G401 (cell line): ENCODE results near the gene ZNF483. TPM values are rescaled to one million over a fixed set of nuclear protein-coding genes. Genes with fewer than 3 reads are reported as not detected.
"Not testable (repeated sequence)": the region's sequence is repeated elsewhere in the genome, so short reads cannot be mapped to it uniquely, and the experiment has no call there.

Source experiments
- DNase-seq: peaks from one replicate; pipeline ENCODE4 v3.0.0-alpha.2; 2015; ENCODE audit warnings: low spot score
- in situ Hi-C: cut with HindIII; loops from 2 replicates; pipeline ENCODE4 v1.10.0; 2016; ENCODE audit warnings: low sequenced_read_pairs, mixed read lengths
- total RNA-seq: library from RNA; depleted of rRNA; stranded (reverse); fragments of >200 nt; shearing (Covaris generic); gene quantifications from 2 replicates; pipeline ENCODE4 v1.2.3, GENCODE V29; 2014

ZNF483 gene
- total RNA-seq, 1 experiment from 2014 or later, result 6.5 TPM

- in situ Hi-C loops, result no loop called here
- DNase-seq, result no peak
Measured at GRCh38 chr9:111533099-111533790, 8.3 kb downstream of the ZNF483 start.

- in situ Hi-C loops, result no loop called here
- DNase-seq, result no peak
Measured at GRCh38 chr9:111542497-111543254, 17.7 kb downstream of the ZNF483 start.

- in situ Hi-C loops, result no loop called here
- no peak for DNase-seq
Measured at GRCh38 chr9:111548623-111549022, 23.6 kb downstream of the ZNF483 start.

- DNase-seq, in situ Hi-C loops: not testable (repeated sequence)
Measured at GRCh38 chr9:111555425-111555824, 30.4 kb downstream of the ZNF483 start.

GRCh38 chr9:111559000-111559610, 34.1 kb downstream of the ZNF483 start:
- in situ Hi-C loops, result no loop called here
- DNase-seq, result no peak

- in situ Hi-C loops, result no loop called here
- no peak for DNase-seq
Measured at GRCh38 chr9:111561165-111561719, 36.3 kb downstream of the ZNF483 start.

- in situ Hi-C loops, result no loop called here
- no peak for DNase-seq
Measured at GRCh38 chr9:111566234-111566633, 41.3 kb downstream of the ZNF483 start.

GRCh38 chr9:111568127-111568526, 43.1 kb downstream of the ZNF483 start:
- in situ Hi-C loops, DNase-seq: not testable (repeated sequence)

- DNase-seq, result peak; percentile 33
- in situ Hi-C loops, result no loop called here
Measured at GRCh38 chr9:111572950-111573604, 48.1 kb downstream of the ZNF483 start.

- DNase-seq, result no peak
- in situ Hi-C loops, result no loop called here
Measured at GRCh38 chr9:111582888-111583287, 57.9 kb downstream of the ZNF483 start.

- in situ Hi-C loops, result no loop called here
- no peak for DNase-seq
Measured at GRCh38 chr9:111586378-111586777, 61.4 kb downstream of the ZNF483 start.

- no peak for DNase-seq
- in situ Hi-C loops, result no loop called here
Measured at GRCh38 chr9:111588846-111589245, 63.9 kb downstream of the ZNF483 start.

- in situ Hi-C loops, result no loop called here
- DNase-seq, result peak; percentile 83
Measured at GRCh38 chr9:111597852-111598732, 73.1 kb downstream of the ZNF483 start.

GRCh38 chr9:111598733-111599091, 73.7 kb downstream of the ZNF483 start:
- DNase-seq, result peak; percentile 27
- in situ Hi-C loops, result no loop called here

- in situ Hi-C loops, result no loop called here
- peak; percentile 82 for DNase-seq
Measured at GRCh38 chr9:111599092-111599954, 74.3 kb downstream of the ZNF483 start, which contains the start of gene PTGR1. Gene PTGR1 (minus strand): TSS chr9:111599647. CDS start chr9:111597422, 2,225 bp downstream.

- in situ Hi-C loops, result loop anchor here (5.0 kb wide), 1 partner anchor 87 kb away; no protein-coding TSS in a partner anchor
- no peak for DNase-seq
Measured at GRCh38 chr9:111599955-111600343, 75.0 kb downstream of the ZNF483 start.

- DNase-seq, result no peak
- in situ Hi-C loops, result loop anchor here (5.0 kb wide), 1 partner anchor 86 kb away; no protein-coding TSS in a partner anchor
Measured at GRCh38 chr9:111601237-111602018, 76.4 kb downstream of the ZNF483 start.
